Common myeloid progenitor, CD34-positive (primary cell): ENCODE data around the gene ADH4.
"Not testable (repeated sequence)": the region's sequence is repeated elsewhere in the genome, so short reads cannot be mapped to it uniquely, and the experiment has no call there.

Experiments
- CTCF ChIA-PET: fragments of 350-600 bp; sonication (Branson Sonifier 250); formaldehyde crosslinking; loops from one replicate; lab custom pipeline; 2021; ENCODE audit warnings: antibody characterized with exemption; lab: Charles Lee
- POLR2A ChIA-PET: fragments of 350-600 bp; sonication (Branson Sonifier 250); formaldehyde crosslinking; loops from one replicate; lab custom pipeline; 2021; ENCODE audit warnings: antibody characterized with exemption; lab: Charles Lee
- DNase-seq, 3 donors: peaks; one replicate each; pipeline versions ENCODE4 v3.0.0 to v3.0.0-alpha.2; 2013
- H3K27ac ChIP-seq, 2 experiments: 1 replicate in 1 of 2; 2 replicates in 1 of 2; pipeline ENCODE4 v1.7.0; 2013; ENCODE audit warnings: inconsistent platforms in 2 of 2, low read length in 2 of 2, mild to moderate bottlenecking in 2 of 2, low read depth in 1 of 2, moderate library complexity in 1 of 2; ENCODE audit not compliant: severe bottlenecking in 2 of 2, insufficient read depth in 1 of 2, poor library complexity in 1 of 2
- H3K27me3 ChIP-seq, 5 experiments: replicated peaks in 2 of 5; 1 replicate in 3 of 5; 2 replicates in 2 of 5; pipeline versions ENCODE4 v1.6.1 to v1.7.0; 2013; ENCODE audit warnings: low read length in 4 of 5, mild to moderate bottlenecking in 2 of 5, moderate library complexity in 2 of 5, inconsistent platforms in 1 of 5; ENCODE audit not compliant: insufficient read depth in 5 of 5, control insufficient read depth in 4 of 5
- H3K36me3 ChIP-seq, 4 experiments: 1 replicate in 2 of 4; 2 replicates in 2 of 4; pipeline versions ENCODE4 v1.6.1 to v1.7.0; 2013; ENCODE audit warnings: low read length in 3 of 4, control low read depth in 1 of 4, mild to moderate bottlenecking in 1 of 4; ENCODE audit not compliant: control insufficient read depth in 4 of 4, insufficient read depth in 4 of 4
- H3K4me1 ChIP-seq, 4 experiments: 1 replicate in 3 of 4; 2 replicates in 1 of 4; pipeline versions ENCODE4 v1.6.1 to v1.7.1; 2013; ENCODE audit warnings: low read length in 3 of 4, mild to moderate bottlenecking in 3 of 4, control low read depth in 1 of 4, inconsistent platforms in 1 of 4, moderate library complexity in 1 of 4; ENCODE audit not compliant: control insufficient read depth in 4 of 4, insufficient read depth in 4 of 4; ENCODE audit errors: control extremely low read depth in 1 of 4
- H3K4me3 ChIP-seq, 7 experiments: 1 replicate in 4 of 7; 2 replicates in 3 of 7; pipeline versions ENCODE4 v1.5.1 to v1.7.0; 2013; ENCODE audit warnings: mild to moderate bottlenecking in 7 of 7, low read length in 6 of 7, moderate library complexity in 6 of 7, inconsistent platforms in 2 of 7, low read depth in 2 of 7, control low read depth in 1 of 7; ENCODE audit not compliant: insufficient read depth in 4 of 7, control insufficient read depth in 1 of 7; ENCODE audit errors: extremely low read depth in 1 of 7
- H3K9me3 ChIP-seq, 5 experiments: 1 replicate in 4 of 5; 2 replicates in 1 of 5; pipeline versions ENCODE4 v1.6.1 to v1.7.1; 2013; ENCODE audit warnings: low read length in 4 of 5, mild to moderate bottlenecking in 2 of 5, inconsistent platforms in 1 of 5, low read depth in 1 of 5, moderate library complexity in 1 of 5; ENCODE audit not compliant: control insufficient read depth in 4 of 5, insufficient read depth in 2 of 5; ENCODE audit errors: control extremely low read depth in 1 of 5
- WGBS: methylation state at CpG from one replicate; pipeline ENCODE4 v1.1.5; 2013; ENCODE audit not compliant: insufficient coverage; 5-methylcytosine and 5-hydroxymethylcytosine counted together

ADH4 gene

GRCh38 chr4:99117122-99117841 lies 26.8 kb downstream of the ADH4 start:
- H3K4me1 ChIP-seq, H3K27ac ChIP-seq, H3K4me3 ChIP-seq, POLR2A ChIA-PET, H3K36me3 ChIP-seq, H3K27me3 ChIP-seq, DNase-seq, H3K9me3 ChIP-seq: not testable (repeated sequence)
- CTCF ChIA-PET: interaction anchor here (1.3 to 2.0 kb wide), 3 partner anchors 16 to 346 kb away, joined by 3 to 6 read pairs (median 4); no protein-coding TSS in a partner anchor
- WGBS: 99% methylated on average over 29 of the region's 29 CpGs

- POLR2A ChIA-PET, CTCF ChIA-PET: not testable (repeated sequence)
Observed at GRCh38 chr4:99109286-99109685, 34.8 kb downstream of the ADH4 start.

GRCh38 chr4:99104153-99104552 lies 39.9 kb downstream of the ADH4 start:
- Histone ChIP-seq H3K4me1 (no peaks in the 10 kb centered on the region), H3K27me3 (no peaks in the 10 kb centered on the region), H3K4me3 (no peak overlapping the region), H3K36me3 (no peaks in the 10 kb centered on the region), H3K27ac (no peak overlapping the region), H3K9me3 (peaks cover 0 to 2% (median 0%) of the 10 kb centered on the region in 5 experiments)
- ChIA-PET POLR2A (no interaction called here), CTCF (no interaction called here)
- DNase-seq: no peak
- WGBS: no CpG with 5 or more reads among the region's 1 CpG

More at GRCh38 chr4:99109286-99109685, 34.8 kb downstream of the ADH4 start:
- H3K4me3 ChIP-seq, H3K9me3 ChIP-seq, DNase-seq, H3K27me3 ChIP-seq, H3K27ac ChIP-seq, H3K36me3 ChIP-seq, H3K4me1 ChIP-seq: not testable (repeated sequence)
- WGBS: 96% methylated on average over 12 of the region's 12 CpGs

GRCh38 chr4:99103166-99103565 lies 40.9 kb downstream of the ADH4 start:
- Histone ChIP-seq H3K36me3 (no peaks in the 10 kb centered on the region), H3K27ac (no peak overlapping the region), H3K9me3 (no peaks in the 10 kb centered on the region), H3K27me3 (no peaks in the 10 kb centered on the region), H3K4me1 (no peaks in the 10 kb centered on the region), H3K4me3 (no peak overlapping the region)
- DNase-seq: no peak
- CTCF ChIA-PET: no interaction called here
- POLR2A ChIA-PET: no interaction called here

- no peak for DNase-seq
- H3K36me3 ChIP-seq: no peaks in the 10 kb centered on the region
- H3K27ac ChIP-seq: no peak overlapping the region
- no peaks in the 10 kb centered on the region for H3K4me1 ChIP-seq
- CTCF ChIA-PET: no interaction called here
- 100% methylated on average over 2 of the region's 2 CpGs for WGBS
- POLR2A ChIA-PET: no interaction called here
- no peaks in the 10 kb centered on the region for H3K9me3 ChIP-seq
- H3K4me3 ChIP-seq: no peak overlapping the region
- no peaks in the 10 kb centered on the region for H3K27me3 ChIP-seq
Observed at GRCh38 chr4:99102634-99103033, 41.5 kb downstream of the ADH4 start.

GRCh38 chr4:99100876-99101275 lies 43.2 kb downstream of the ADH4 start:
- no peak overlapping the region for H3K4me3 ChIP-seq
- 100% methylated on average over 1 of the region's 1 CpG for WGBS
- no peaks in the 10 kb centered on the region for H3K27me3 ChIP-seq
- H3K36me3 ChIP-seq: no peaks in the 10 kb centered on the region
- DNase-seq: no peak
- POLR2A ChIA-PET: interaction anchor here (0.6 kb wide), 1 partner anchor 19 kb away, joined by 3 read pairs; no protein-coding TSS in a partner anchor
- no peaks in the 10 kb centered on the region for H3K4me1 ChIP-seq
- CTCF ChIA-PET: interaction anchor here (1.8 kb wide), 1 partner anchor 16 kb away, joined by 6 read pairs; no protein-coding TSS in a partner anchor
- no peak overlapping the region for H3K27ac ChIP-seq
- no peaks in the 10 kb centered on the region for H3K9me3 ChIP-seq

- DNase-seq, POLR2A ChIA-PET, H3K27ac ChIP-seq, H3K4me3 ChIP-seq, H3K36me3 ChIP-seq, H3K9me3 ChIP-seq, H3K27me3 ChIP-seq, H3K4me1 ChIP-seq: not testable (repeated sequence)
- CTCF ChIA-PET: interaction anchor here (1.8 kb wide), 1 partner anchor 17 kb away, joined by 6 read pairs; no protein-coding TSS in a partner anchor
- 90% methylated on average over 4 of the region's 5 CpGs for WGBS
Observed at GRCh38 chr4:99099814-99100213, 44.3 kb downstream of the ADH4 start.
